HepG2 (cell line): Measurements from ENCODE around the gene ACP5. TPM values are rescaled to one million over a fixed set of nuclear protein-coding genes. Genes with fewer than 3 reads are reported as not detected.

Experiments used
- CEBPG ChIP-seq: IDR thresholded peaks from 2 replicates; pipeline ENCODE4 v1.6.1; 2016
- ERF ChIP-seq: IDR thresholded peaks from 2 replicates; pipeline ENCODE4 v1.6.1; 2018; ENCODE audit warnings: missing biosample characterization, missing genetic modification reagents
- GATAD2A ChIP-seq: IDR thresholded peaks from 2 replicates; pipeline ENCODE4 v1.6.1; 2016
- HNRNPL ChIP-seq: fragments of 200-400 bp; formaldehyde crosslinking; IDR thresholded peaks from 2 replicates; pipeline ENCODE4 v1.6.1; 2017; ENCODE audit warnings: mild to moderate bottlenecking, low read depth, low read length
- KDM2A ChIP-seq: sonication (generic); formaldehyde crosslinking; IDR thresholded peaks from 2 replicates; pipeline ENCODE4 v1.4.0; 2020; ENCODE audit warnings: low read depth, missing genetic modification reagents, borderline replicate concordance
- MYC ChIP-seq: sonication (generic); formaldehyde crosslinking; IDR thresholded peaks from 2 replicates; pipeline ENCODE4 v1.9.0; 2021; ENCODE audit warnings: missing genetic modification reagents, borderline replicate concordance
- NR2C2 ChIP-seq: sonication (generic); formaldehyde crosslinking; IDR thresholded peaks from 2 replicates; pipeline ENCODE4 v1.4.0; 2020; ENCODE audit warnings: missing genetic modification reagents, mild to moderate bottlenecking, moderate library complexity, borderline replicate concordance
- PPARG ChIP-seq: conservative IDR thresholded peaks from 2 replicates; pipeline ENCODE4 v1.6.1; 2016; ENCODE audit warnings: missing biosample characterization, missing genetic modification reagents
- SALL1 ChIP-seq: sonication (generic); formaldehyde crosslinking; IDR thresholded peaks from 2 replicates; pipeline ENCODE4 v1.8.0; 2022; ENCODE audit warnings: mild to moderate bottlenecking, missing genetic modification reagents
- SIX1 ChIP-seq: sonication (generic); formaldehyde crosslinking; IDR thresholded peaks from 2 replicates; pipeline ENCODE4 v1.4.0; 2020; ENCODE audit warnings: missing genetic modification reagents, borderline replicate concordance
- SMAD3 ChIP-seq: sonication (generic); formaldehyde crosslinking; IDR thresholded peaks from 2 replicates; pipeline ENCODE4 v1.4.0; 2020; ENCODE audit warnings: missing genetic modification reagents
- SP4 ChIP-seq: sonication (generic); formaldehyde crosslinking; IDR thresholded peaks from 2 replicates; pipeline ENCODE4 v1.8.1; 2023; ENCODE audit warnings: mild to moderate bottlenecking, missing genetic modification reagents
- ZFY ChIP-seq: sonication (generic); formaldehyde crosslinking; IDR thresholded peaks from 2 replicates; pipeline ENCODE4 v1.4.0; 2020; ENCODE audit warnings: missing genetic modification reagents
- ZNF382 ChIP-seq: sonication (generic); formaldehyde crosslinking; IDR thresholded peaks from 2 replicates; pipeline ENCODE4 v1.5.0; 2020; ENCODE audit warnings: missing genetic modification reagents, mild to moderate bottlenecking, borderline replicate concordance
- ZNF614 ChIP-seq: IDR thresholded peaks from 2 replicates; pipeline ENCODE4 v1.6.1; 2018; ENCODE audit warnings: missing biosample characterization, missing genetic modification reagents, inconsistent platforms, borderline replicate concordance
- ZNF792 ChIP-seq: IDR thresholded peaks from 2 replicates; pipeline ENCODE4 v1.6.1; 2016
- ZNF891 ChIP-seq: sonication (generic); formaldehyde crosslinking; IDR thresholded peaks from 2 replicates; pipeline ENCODE4 v1.5.0; 2020; ENCODE audit warnings: mild to moderate bottlenecking, missing genetic modification reagents
- polyA plus RNA-seq, 8 experiments: library from polyadenylated mRNA; depleted of rRNA in 3 of 8; stranded (reverse) in 7 of 8; unstranded in 1 of 8; fragments of >200 nt; fragmentation: Illumina TruSeq in 4 of 8; extraction: Trizol in 4 of 8; gene quantifications; 2 replicates each; pipeline versions ENCODE4 v1.2.1 to v1.2.3, GENCODE V29; 2011 to 2016; ENCODE audit warnings: low read depth in 4 of 8, missing spikeins in 1 of 8, mixed read lengths in 1 of 8; ENCODE audit not compliant: insufficient read depth in 1 of 8
- total RNA-seq, 5 experiments: library from RNA; depleted of rRNA; stranded (reverse); fragments of >200 nt; fragmentation: Illumina TruSeq; extraction: Trizol; gene quantifications; 2 replicates each; pipeline ENCODE4 v1.2.3, GENCODE V29; 2016; ENCODE audit warnings: low read depth in 1 of 5
- TF ChIP-seq, protein P1 (sequence below), 2 experiments: sonication (generic) in 1 of 2; formaldehyde crosslinking in 1 of 2; IDR thresholded peaks; 2 replicates each; pipeline versions ENCODE4 v1.4.0 to v1.6.1; 2018 to 2020; ENCODE audit warnings: missing genetic modification reagents in 2 of 2, borderline replicate concordance in 1 of 2, low read depth in 1 of 2, mild to moderate bottlenecking in 1 of 2, missing biosample characterization in 1 of 2
- TF ChIP-seq, protein P2 (sequence below): fragments of 450-650 bp; IDR thresholded peaks from 2 replicates; pipeline ENCODE4 v1.6.1; 2016
- TF ChIP-seq, protein P3 (sequence below): sonication (generic); formaldehyde crosslinking; IDR thresholded peaks from 2 replicates; pipeline ENCODE4 v1.9.0; 2021; ENCODE audit warnings: missing genetic modification reagents, borderline replicate concordance
- TF ChIP-seq, protein P4 (sequence below): IDR thresholded peaks from 2 replicates; pipeline ENCODE4 v1.6.1; 2016; ENCODE audit warnings: low read depth, borderline replicate concordance
- TF ChIP-seq, protein P5 (sequence below): sonication (generic); formaldehyde crosslinking; IDR thresholded peaks from 2 replicates; pipeline ENCODE4 v1.4.0; 2020; ENCODE audit warnings: missing genetic modification reagents

ACP5 gene
- total and polyA plus RNA-seq, 2 of the 13 experiments (the other 11 are each of a cell fraction or from before 2014, with no cell fraction given) = 1.3 to 6.7 TPM

DNA sequence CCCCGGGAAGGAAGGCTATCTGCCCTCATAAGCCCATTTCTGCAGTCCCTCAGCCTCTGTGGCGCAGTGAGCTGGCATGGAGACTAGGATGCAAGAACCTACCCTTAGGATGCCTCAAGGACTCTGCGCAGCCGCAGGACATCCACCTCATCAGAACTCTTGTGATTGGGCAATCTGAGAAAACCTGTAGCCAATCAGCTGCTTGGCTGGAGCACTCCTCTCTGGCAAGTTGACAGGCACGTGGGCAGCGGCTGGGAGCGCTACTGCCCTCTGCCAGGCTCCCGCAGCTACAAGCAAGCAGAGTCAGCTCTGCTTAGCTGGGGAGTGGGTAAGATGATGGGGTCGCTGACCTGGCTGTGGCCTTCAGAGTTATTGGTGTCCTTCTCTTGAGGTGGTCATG lies 47.0 kb downstream of the ACP5 start (continued):
- TF ChIP-seq, protein P1, sequence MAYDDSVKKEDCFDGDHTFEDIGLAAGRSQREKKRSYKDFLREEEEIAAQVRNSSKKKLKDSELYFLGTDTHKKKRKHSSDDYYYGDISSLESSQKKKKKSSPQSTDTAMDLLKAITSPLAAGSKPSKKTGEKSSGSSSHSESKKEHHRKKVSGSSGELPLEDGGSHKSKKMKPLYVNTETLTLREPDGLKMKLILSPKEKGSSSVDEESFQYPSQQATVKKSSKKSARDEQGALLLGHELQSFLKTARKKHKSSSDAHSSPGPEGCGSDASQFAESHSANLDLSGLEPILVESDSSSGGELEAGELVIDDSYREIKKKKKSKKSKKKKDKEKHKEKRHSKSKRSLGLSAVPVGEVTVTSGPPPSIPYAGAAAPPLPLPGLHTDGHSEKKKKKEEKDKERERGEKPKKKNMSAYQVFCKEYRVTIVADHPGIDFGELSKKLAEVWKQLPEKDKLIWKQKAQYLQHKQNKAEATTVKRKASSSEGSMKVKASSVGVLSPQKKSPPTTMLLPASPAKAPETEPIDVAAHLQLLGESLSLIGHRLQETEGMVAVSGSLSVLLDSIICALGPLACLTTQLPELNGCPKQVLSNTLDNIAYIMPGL (CRISPR knock-in tag; IDR thresholded peaks at IDR 0.05; ENCODE audit: borderline replicate concordance in 1 of 2, low read depth in 1 of 2) = peak in 1 of 2 experiments; percentile 77; a peak in 2 of 4 replicates
- TF ChIP-seq SP4 (CRISPR knock-in tag) (peak; percentile 36; the same call in 1 of the 2 replicates), PPARG (CRISPR knock-in tag) (peak; percentile 54; the same call in 1 of the 2 replicates), ERF (peak; percentile 84), NR2C2 (CRISPR knock-in tag) (peak; percentile 41; the same call in 1 of the 2 replicates), SMAD3 (CRISPR knock-in tag) (peak; percentile 49; the same call in 1 of the 2 replicates), ZNF382 (no peak), ZNF891 (no peak), GATAD2A (peak; percentile 63), ZNF792 (CRISPR knock-in tag) (0 out of 2 replicates have a peak, but pooled peaks have one; percentile 64), KDM2A (CRISPR knock-in tag) (peak; percentile 72; the same call in 1 of the 2 replicates), CEBPG (CRISPR knock-in tag) (peak; percentile 90), ZNF614 (CRISPR knock-in tag) (peak; percentile 82; the same call in 1 of the 2 replicates), SALL1 (CRISPR knock-in tag) (peak; percentile 77), MYC (CRISPR knock-in tag) (peak; percentile 93; the same call in 1 of the 2 replicates), HNRNPL (0 out of 2 replicates have a peak, but pooled peaks have one; percentile 66), ZFY (peak; percentile 40; the same call in 1 of the 2 replicates), SIX1 (CRISPR knock-in tag) (no peak)
- TF ChIP-seq, protein P2, sequence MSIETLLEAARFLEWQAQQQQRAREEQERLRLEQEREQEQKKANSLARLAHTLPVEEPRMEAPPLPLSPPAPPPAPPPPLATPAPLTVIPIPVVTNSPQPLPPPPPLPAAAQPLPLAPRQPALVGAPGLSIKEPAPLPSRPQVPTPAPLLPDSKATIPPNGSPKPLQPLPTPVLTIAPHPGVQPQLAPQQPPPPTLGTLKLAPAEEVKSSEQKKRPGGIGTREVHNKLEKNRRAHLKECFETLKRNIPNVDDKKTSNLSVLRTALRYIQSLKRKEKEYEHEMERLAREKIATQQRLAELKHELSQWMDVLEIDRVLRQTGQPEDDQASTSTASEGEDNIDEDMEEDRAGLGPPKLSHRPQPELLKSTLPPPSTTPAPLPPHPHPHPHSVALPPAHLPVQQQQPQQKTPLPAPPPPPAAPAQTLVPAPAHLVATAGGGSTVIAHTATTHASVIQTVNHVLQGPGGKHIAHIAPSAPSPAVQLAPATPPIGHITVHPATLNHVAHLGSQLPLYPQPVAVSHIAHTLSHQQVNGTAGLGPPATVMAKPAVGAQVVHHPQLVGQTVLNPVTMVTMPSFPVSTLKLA = peak; percentile 90
- TF ChIP-seq, protein P3, sequence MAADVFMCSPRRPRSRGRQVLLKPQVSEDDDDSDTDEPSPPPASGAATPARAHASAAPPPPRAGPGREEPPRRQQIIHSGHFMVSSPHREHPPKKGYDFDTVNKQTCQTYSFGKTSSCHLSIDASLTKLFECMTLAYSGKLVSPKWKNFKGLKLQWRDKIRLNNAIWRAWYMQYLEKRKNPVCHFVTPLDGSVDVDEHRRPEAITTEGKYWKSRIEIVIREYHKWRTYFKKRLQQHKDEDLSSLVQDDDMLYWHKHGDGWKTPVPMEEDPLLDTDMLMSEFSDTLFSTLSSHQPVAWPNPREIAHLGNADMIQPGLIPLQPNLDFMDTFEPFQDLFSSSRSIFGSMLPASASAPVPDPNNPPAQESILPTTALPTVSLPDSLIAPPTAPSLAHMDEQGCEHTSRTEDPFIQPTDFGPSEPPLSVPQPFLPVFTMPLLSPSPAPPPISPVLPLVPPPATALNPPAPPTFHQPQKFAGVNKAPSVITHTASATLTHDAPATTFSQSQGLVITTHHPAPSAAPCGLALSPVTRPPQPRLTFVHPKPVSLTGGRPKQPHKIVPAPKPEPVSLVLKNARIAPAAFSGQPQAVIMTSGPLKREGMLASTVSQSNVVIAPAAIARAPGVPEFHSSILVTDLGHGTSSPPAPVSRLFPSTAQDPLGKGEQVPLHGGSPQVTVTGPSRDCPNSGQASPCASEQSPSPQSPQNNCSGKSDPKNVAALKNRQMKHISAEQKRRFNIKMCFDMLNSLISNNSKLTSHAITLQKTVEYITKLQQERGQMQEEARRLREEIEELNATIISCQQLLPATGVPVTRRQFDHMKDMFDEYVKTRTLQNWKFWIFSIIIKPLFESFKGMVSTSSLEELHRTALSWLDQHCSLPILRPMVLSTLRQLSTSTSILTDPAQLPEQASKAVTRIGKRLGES (CRISPR knock-in tag) = peak; percentile 83; the same call in 1 of the 2 replicates
- TF ChIP-seq, protein P4, sequence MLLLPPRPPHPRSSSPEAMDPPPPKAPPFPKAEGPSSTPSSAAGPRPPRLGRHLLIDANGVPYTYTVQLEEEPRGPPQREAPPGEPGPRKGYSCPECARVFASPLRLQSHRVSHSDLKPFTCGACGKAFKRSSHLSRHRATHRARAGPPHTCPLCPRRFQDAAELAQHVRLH (CRISPR knock-in tag) = 0 out of 2 replicates have a peak, but pooled peaks have one; percentile 59
- TF ChIP-seq, protein P5, sequence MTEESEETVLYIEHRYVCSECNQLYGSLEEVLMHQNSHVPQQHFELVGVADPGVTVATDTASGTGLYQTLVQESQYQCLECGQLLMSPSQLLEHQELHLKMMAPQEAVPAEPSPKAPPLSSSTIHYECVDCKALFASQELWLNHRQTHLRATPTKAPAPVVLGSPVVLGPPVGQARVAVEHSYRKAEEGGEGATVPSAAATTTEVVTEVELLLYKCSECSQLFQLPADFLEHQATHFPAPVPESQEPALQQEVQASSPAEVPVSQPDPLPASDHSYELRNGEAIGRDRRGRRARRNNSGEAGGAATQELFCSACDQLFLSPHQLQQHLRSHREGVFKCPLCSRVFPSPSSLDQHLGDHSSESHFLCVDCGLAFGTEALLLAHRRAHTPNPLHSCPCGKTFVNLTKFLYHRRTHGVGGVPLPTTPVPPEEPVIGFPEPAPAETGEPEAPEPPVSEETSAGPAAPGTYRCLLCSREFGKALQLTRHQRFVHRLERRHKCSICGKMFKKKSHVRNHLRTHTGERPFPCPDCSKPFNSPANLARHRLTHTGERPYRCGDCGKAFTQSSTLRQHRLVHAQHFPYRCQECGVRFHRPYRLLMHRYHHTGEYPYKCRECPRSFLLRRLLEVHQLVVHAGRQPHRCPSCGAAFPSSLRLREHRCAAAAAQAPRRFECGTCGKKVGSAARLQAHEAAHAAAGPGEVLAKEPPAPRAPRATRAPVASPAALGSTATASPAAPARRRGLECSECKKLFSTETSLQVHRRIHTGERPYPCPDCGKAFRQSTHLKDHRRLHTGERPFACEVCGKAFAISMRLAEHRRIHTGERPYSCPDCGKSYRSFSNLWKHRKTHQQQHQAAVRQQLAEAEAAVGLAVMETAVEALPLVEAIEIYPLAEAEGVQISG (CRISPR knock-in tag) = peak; percentile 89
